K562 treated with DMSO at 1 percent for 24 hours (cell line): ENCODE data around the gene AGBL4. TPM values are rescaled to one million over a fixed set of nuclear protein-coding genes. Genes with fewer than 3 reads are reported as not detected.

Experiments
- total RNA-seq: library from RNA; unstranded; fragments of 300-600 nt; gene quantifications from 2 replicates; pipeline ENCODE4 v1.2.3, GENCODE V29; 2022; ENCODE audit warnings: low read depth; ENCODE audit not compliant: insufficient read depth

Gene AGBL4
- total RNA-seq, result not detected in 2 replicates

DNA sequence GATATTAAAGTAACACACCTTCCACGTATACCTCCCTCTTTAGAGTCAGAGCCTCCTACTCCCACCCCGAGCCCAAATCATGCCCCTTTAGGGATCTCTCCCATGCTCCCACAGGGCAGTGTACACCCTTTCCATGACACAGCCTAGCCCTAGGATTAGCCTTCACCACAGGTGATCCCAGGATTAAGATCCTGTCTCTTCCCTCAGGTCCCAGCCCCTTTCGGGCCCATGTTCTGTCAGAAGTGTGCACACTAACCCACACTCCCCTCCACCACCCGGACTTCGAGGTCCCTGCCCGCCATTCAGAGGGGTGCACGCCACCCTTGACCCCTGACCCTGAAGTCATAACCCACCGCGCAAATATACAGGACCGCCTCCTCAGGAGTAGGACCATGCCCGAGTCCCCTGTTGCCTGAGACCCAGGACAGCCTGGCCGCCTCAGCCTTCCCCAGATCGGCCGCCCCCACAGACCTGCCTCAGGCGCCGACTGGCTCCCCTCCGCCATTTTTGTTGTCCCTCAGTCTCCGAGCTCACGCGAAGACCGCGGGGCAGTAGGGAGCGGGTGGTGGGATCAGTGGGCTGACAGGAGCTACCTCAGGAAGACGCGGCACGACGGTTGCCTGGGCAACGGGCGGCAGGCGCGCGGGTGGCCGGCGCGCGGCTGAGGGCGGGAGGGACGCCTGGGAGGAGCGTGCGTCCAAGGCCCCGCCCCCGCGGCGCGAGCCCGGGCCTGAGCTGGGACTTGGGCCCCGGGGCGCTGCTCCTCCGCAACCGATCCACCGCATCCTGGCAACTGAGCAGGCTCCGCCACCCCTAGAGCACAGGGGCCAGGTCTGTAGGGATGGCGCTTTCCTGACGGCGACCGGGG lies at the start of gene AGBL4:
TSS of gene AGBL4 (minus strand) at position 663 of the 868 bp plus-strand sequence.

DNA sequence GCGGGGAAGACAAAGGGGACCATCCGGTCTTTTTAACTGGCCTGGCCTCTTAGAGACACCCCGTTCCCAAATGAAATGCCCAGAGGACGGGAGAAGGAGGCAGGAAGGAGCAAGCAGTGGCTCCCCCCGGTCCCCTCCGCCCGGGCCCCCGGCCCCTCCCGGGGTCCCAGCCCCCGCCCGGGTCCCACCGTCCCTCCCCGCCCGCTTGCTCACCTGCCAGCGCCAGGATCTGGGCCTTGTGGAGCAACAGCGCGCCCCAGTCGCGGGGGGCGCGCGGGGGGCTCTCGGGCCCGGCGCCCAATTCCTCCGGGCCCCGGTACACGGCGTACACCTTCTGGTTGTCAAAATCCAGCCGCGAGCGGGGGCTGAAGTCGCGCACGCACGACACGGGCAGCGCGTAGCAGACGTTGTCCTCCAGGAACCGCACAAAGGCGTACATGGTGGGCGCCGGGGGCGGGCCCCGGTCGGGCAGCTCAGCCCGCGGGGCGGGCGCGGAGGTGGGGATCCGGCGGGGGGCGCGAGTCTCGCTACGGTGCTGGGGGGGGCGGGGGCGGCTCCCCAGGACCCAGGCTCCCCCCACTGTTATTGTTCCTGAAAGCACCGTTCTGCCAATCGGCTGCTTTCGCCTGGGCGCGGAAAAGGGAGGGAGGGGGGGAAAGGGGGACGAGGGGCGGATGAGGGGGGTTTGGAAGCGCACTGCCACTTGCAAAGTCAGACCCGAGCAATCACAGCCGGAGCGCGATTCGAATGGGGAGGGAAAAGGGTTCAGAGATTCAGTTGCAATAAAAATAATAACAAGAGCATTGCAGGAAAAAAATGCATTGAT lies 1247.1 kb downstream of the AGBL4 start, which contains the start of gene BEND5:
TSS of gene BEND5 (minus strand) at position 499 of the 826 bp plus-strand sequence. CDS start at position 439, 60 bp downstream.

Other genes starting within 250 kb of the AGBL4 start
- not detected in 2 replicates for gene ELAVL4, start 85.0 kb upstream of the AGBL4 start, total RNA-seq